HEK293 (cell line): ENCODE results near the gene ZNF24.

Experiments
- CTCF ChIA-PET: fragments of 350-600 bp; formaldehyde crosslinking; extraction: SDS; loops from one replicate; lab custom pipeline; 2021; ENCODE audit warnings: antibody characterized with exemption; lab: Yijun Ruan, JAX
- POLR2A ChIA-PET: fragments of 300-600 bp; formaldehyde crosslinking; extraction: SDS; loops from one replicate; lab custom pipeline; 2020; ENCODE audit warnings: antibody characterized with exemption, inconsistent platforms; lab: Yijun Ruan, JAX
- H3K27ac ChIP-seq: fragments of 200-500 bp; sonication (Bioruptor generic); 2 replicates; pipeline ENCODE4 v1.5.1; 2014; ENCODE audit warnings: low read depth, low read length, control low read depth, inconsistent platforms; ENCODE audit errors: extremely low read depth
- H3K36me3 ChIP-seq, 2 experiments: fragments of 200-500 bp in 1 of 2; sonication (Bioruptor generic) in 1 of 2; 1 replicate in 1 of 2; 2 replicates in 1 of 2; pipeline ENCODE4 v1.5.1; 2014 to 2017; ENCODE audit warnings: inconsistent platforms in 2 of 2, low read length in 2 of 2; ENCODE audit not compliant: control insufficient read depth in 2 of 2, insufficient read depth in 1 of 2
- H3K4me1 ChIP-seq: fragments of 200-500 bp; sonication (Bioruptor generic); 2 replicates; pipeline ENCODE4 v1.5.1; 2014; ENCODE audit warnings: mild to moderate bottlenecking, low read length, inconsistent platforms; ENCODE audit not compliant: control insufficient read depth, insufficient read depth
- H3K4me3 ChIP-seq: 2 replicates; pipeline ENCODE4 v1.5.1; 2011; ENCODE audit warnings: low read depth, mild to moderate bottlenecking, control low read depth, low read length, moderate library complexity
- H3K9me3 ChIP-seq: fragments of 200-500 bp; sonication (Bioruptor generic); 2 replicates; pipeline ENCODE4 v1.5.1; 2014; ENCODE audit warnings: low read depth, low read length, inconsistent platforms; ENCODE audit not compliant: control insufficient read depth, insufficient read depth
- BCL11A ChIP-seq: fragments of 450-650 bp; formaldehyde crosslinking; IDR thresholded peaks from 2 replicates; pipeline ENCODE4 v1.5.1; 2016; ENCODE audit warnings: low read depth, missing biosample characterization, missing genetic modification characterization
- GLIS2 ChIP-seq: fragments of 450-650 bp; formaldehyde crosslinking; IDR thresholded peaks from 2 replicates; pipeline ENCODE4 v1.5.1; 2016; ENCODE audit warnings: missing biosample characterization, missing genetic modification characterization
- TCF7L2 ChIP-seq: IDR thresholded peaks from 2 replicates; pipeline ENCODE4 v1.6.1; 2011; ENCODE audit warnings: low read depth, mild to moderate bottlenecking, inconsistent platforms, low read length, moderate library complexity, borderline replicate concordance
- ZBTB7A ChIP-seq: fragments of 450-650 bp; formaldehyde crosslinking; IDR thresholded peaks from 2 replicates; pipeline ENCODE4 v1.5.1; 2016; ENCODE audit warnings: low read depth, missing biosample characterization, missing genetic modification characterization
- ZBTB8A ChIP-seq: fragments of 450-650 bp; formaldehyde crosslinking; IDR thresholded peaks from 2 replicates; pipeline ENCODE4 v1.5.1; 2016; ENCODE audit warnings: missing biosample characterization, missing genetic modification characterization
- ZFP41 ChIP-seq: fragments of 450-650 bp; formaldehyde crosslinking; IDR thresholded peaks from 2 replicates; pipeline ENCODE4 v1.5.1; 2016; ENCODE audit warnings: missing biosample characterization, missing genetic modification characterization, borderline replicate concordance
- ZNF114 ChIP-seq: fragments of 450-650 bp; formaldehyde crosslinking; IDR thresholded peaks from 2 replicates; pipeline ENCODE4 v1.5.0; 2017; ENCODE audit warnings: missing biosample characterization, missing genetic modification characterization
- ZNF133 ChIP-seq: fragments of 450-650 bp; formaldehyde crosslinking; IDR thresholded peaks from 2 replicates; pipeline ENCODE4 v1.5.1; 2016; ENCODE audit warnings: missing biosample characterization, missing genetic modification characterization
- ZNF16 ChIP-seq: fragments of 450-650 bp; formaldehyde crosslinking; IDR thresholded peaks from 2 replicates; pipeline ENCODE4 v1.5.1; 2016; ENCODE audit warnings: low read depth, missing biosample characterization, missing genetic modification characterization
- ZNF169 ChIP-seq: fragments of 450-650 bp; formaldehyde crosslinking; IDR thresholded peaks from 2 replicates; pipeline ENCODE4 v1.5.1; 2016; ENCODE audit warnings: missing biosample characterization, missing genetic modification characterization
- ZNF202 ChIP-seq: fragments of 450-650 bp; formaldehyde crosslinking; IDR thresholded peaks from 2 replicates; pipeline ENCODE4 v1.5.1; 2016; ENCODE audit warnings: missing biosample characterization, missing genetic modification characterization, borderline replicate concordance
- ZNF211 ChIP-seq: fragments of 450-650 bp; formaldehyde crosslinking; IDR thresholded peaks from 2 replicates; pipeline ENCODE4 v1.5.1; 2016; ENCODE audit warnings: low read depth, missing biosample characterization, missing genetic modification characterization
- ZNF324 ChIP-seq: fragments of 450-650 bp; formaldehyde crosslinking; IDR thresholded peaks from 2 replicates; pipeline ENCODE4 v1.5.1; 2016; ENCODE audit warnings: missing biosample characterization, missing genetic modification characterization
- ZNF350 ChIP-seq: fragments of 450-650 bp; formaldehyde crosslinking; IDR thresholded peaks from 2 replicates; pipeline ENCODE4 v1.5.0; 2017; ENCODE audit warnings: missing biosample characterization, mild to moderate bottlenecking, missing genetic modification characterization
- ZNF366 ChIP-seq: fragments of 450-650 bp; formaldehyde crosslinking; conservative IDR thresholded peaks from 2 replicates; pipeline ENCODE4 v1.5.1; 2016; ENCODE audit warnings: missing biosample characterization, missing genetic modification characterization
- ZNF416 ChIP-seq: fragments of 450-650 bp; formaldehyde crosslinking; IDR thresholded peaks from 2 replicates; pipeline ENCODE4 v1.5.1; 2016; ENCODE audit warnings: missing biosample characterization, missing genetic modification characterization
- ZNF501 ChIP-seq: fragments of 450-650 bp; formaldehyde crosslinking; IDR thresholded peaks from 2 replicates; pipeline ENCODE4 v1.5.1; 2016; ENCODE audit warnings: missing biosample characterization, missing genetic modification characterization
- ZNF521 ChIP-seq: fragments of 450-650 bp; formaldehyde crosslinking; IDR thresholded peaks from 2 replicates; pipeline ENCODE4 v1.5.1; 2017; ENCODE audit warnings: missing biosample characterization, mild to moderate bottlenecking, missing genetic modification characterization
- ZNF560 ChIP-seq: fragments of 450-650 bp; formaldehyde crosslinking; IDR thresholded peaks from 2 replicates; pipeline ENCODE4 v1.5.1; 2017; ENCODE audit warnings: missing biosample characterization, missing genetic modification characterization, borderline replicate concordance
- ZNF585B ChIP-seq: fragments of 450-650 bp; formaldehyde crosslinking; IDR thresholded peaks from 2 replicates; pipeline ENCODE4 v1.5.1; 2016; ENCODE audit warnings: missing biosample characterization, missing genetic modification characterization
- ZNF629 ChIP-seq: fragments of 450-650 bp; formaldehyde crosslinking; IDR thresholded peaks from 2 replicates; pipeline ENCODE4 v1.5.1; 2017; ENCODE audit warnings: missing biosample characterization, missing genetic modification characterization
- ZNF776 ChIP-seq: fragments of 450-650 bp; formaldehyde crosslinking; IDR thresholded peaks from 2 replicates; pipeline ENCODE4 v1.5.0; 2017; ENCODE audit warnings: missing biosample characterization, missing genetic modification characterization, borderline replicate concordance
- ZNF843 ChIP-seq: fragments of 450-650 bp; formaldehyde crosslinking; IDR thresholded peaks from 2 replicates; pipeline ENCODE4 v1.5.1; 2016; ENCODE audit warnings: missing biosample characterization, missing genetic modification characterization
- ZSCAN23 ChIP-seq: fragments of 450-650 bp; formaldehyde crosslinking; IDR thresholded peaks from 2 replicates; pipeline ENCODE4 v1.5.1; 2016; ENCODE audit warnings: missing biosample characterization, missing genetic modification characterization
- ZSCAN30 ChIP-seq: fragments of 450-650 bp; IDR thresholded peaks from 2 replicates; pipeline ENCODE4 v1.5.1; 2018; ENCODE audit warnings: missing biosample characterization, mild to moderate bottlenecking, missing genetic modification characterization, moderate library complexity
- TF ChIP-seq, protein P1 (sequence below): fragments of 450-650 bp; formaldehyde crosslinking; IDR thresholded peaks from 2 replicates; pipeline ENCODE4 v1.5.1; 2016; ENCODE audit warnings: missing biosample characterization, missing genetic modification characterization
- TF ChIP-seq, protein P2 (sequence below): fragments of 450-650 bp; formaldehyde crosslinking; IDR thresholded peaks from 2 replicates; pipeline ENCODE4 v1.5.1; 2016; ENCODE audit warnings: missing biosample characterization, missing genetic modification characterization
- TF ChIP-seq, protein P3 (sequence below): fragments of 450-650 bp; formaldehyde crosslinking; conservative IDR thresholded peaks from 2 replicates; pipeline ENCODE4 v1.5.1; 2016; ENCODE audit warnings: low read depth, missing biosample characterization, missing genetic modification characterization

ZNF24 gene

DNA sequence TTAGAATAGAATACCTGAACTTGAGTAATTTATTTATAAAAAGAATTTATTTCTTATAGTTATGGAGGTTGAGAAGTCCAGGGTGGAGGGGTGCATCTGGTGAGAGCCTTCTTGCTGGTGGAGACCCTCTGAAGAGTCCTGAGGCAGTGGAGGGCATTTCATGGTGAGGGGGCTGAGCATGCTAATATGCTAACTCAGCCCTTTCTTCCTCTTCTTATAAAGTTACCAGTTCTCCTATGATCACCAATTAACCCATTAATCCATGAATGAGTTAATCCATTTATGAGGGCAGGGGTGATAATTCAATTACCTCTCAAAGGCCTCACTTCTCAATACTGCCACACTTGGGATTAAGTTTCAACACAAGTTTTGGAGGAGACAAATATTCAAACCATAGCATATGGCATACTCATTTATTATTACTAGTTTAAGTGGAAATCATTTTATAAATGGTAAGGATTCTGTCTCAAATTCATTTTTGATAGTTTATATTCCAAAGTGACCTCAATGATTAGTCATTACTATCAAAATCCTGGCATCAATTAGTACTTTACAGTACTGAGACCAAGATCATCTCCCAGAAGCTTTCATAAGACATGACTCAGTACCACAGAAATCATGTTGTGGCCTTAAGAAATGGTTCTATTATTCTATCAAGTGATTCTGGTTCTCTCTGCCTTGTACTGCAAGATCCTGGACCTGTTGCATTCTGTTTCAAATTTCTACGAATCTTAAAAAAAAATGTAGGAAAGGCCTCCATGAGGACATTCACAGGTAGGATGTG lies 27.4 kb upstream of the ZNF24 start:
- Histone ChIP-seq H3K4me3 (no peak overlapping the region), H3K27ac (no peak overlapping the region), H3K36me3 (peaks cover 0 to 7% of the 10 kb centered on the region in 2 experiments; a peak in 1 of 3 replicates), H3K9me3 (no peaks in the 10 kb centered on the region), H3K4me1 (no peaks in the 10 kb centered on the region)
- no peak for TF ChIP-seq ZSCAN23 (tag by site-specific recombination)
- TF ChIP-seq, protein P1, sequence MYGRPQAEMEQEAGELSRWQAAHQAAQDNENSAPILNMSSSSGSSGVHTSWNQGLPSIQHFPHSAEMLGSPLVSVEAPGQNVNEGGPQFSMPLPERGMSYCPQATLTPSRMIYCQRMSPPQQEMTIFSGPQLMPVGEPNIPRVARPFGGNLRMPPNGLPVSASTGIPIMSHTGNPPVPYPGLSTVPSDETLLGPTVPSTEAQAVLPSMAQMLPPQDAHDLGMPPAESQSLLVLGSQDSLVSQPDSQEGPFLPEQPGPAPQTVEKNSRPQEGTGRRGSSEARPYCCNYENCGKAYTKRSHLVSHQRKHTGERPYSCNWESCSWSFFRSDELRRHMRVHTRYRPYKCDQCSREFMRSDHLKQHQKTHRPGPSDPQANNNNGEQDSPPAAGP (tag by site-specific recombination): no peak
- TF ChIP-seq ZNF776 (tag by site-specific recombination): no peak
- TF ChIP-seq BCL11A (tag by site-specific recombination): no peak
- TF ChIP-seq, protein P2, sequence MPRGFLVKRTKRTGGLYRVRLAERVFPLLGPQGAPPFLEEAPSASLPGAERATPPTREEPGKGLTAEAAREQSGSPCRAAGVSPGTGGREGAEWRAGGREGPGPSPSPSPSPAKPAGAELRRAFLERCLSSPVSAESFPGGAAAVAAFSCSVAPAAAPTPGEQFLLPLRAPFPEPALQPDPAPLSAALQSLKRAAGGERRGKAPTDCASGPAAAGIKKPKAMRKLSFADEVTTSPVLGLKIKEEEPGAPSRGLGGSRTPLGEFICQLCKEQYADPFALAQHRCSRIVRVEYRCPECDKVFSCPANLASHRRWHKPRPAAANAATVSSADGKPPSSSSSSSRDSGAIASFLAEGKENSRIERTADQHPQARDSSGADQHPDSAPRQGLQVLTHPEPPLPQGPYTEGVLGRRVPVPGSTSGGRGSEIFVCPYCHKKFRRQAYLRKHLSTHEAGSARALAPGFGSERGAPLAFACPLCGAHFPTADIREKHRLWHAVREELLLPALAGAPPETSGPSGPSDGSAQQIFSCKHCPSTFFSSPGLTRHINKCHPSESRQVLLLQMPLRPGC: no peak
- TF ChIP-seq ZNF133 (tag by site-specific recombination): no peak
- no peak for TF ChIP-seq ZNF324
- TF ChIP-seq ZNF416 (tag by site-specific recombination): no peak
- no peak for TF ChIP-seq ZNF521
- TF ChIP-seq ZNF629 (tag by site-specific recombination): no peak
- no peak for TF ChIP-seq ZBTB8A (tag by site-specific recombination)
- no peak for TF ChIP-seq ZFP41 (tag by site-specific recombination)
- no peak for TF ChIP-seq ZNF202 (tag by site-specific recombination)
- TF ChIP-seq ZNF350 (tag by site-specific recombination): no peak
- TF ChIP-seq ZNF169: no peak
- CTCF ChIA-PET: no interaction called here
- POLR2A ChIA-PET: no interaction called here

DNA sequence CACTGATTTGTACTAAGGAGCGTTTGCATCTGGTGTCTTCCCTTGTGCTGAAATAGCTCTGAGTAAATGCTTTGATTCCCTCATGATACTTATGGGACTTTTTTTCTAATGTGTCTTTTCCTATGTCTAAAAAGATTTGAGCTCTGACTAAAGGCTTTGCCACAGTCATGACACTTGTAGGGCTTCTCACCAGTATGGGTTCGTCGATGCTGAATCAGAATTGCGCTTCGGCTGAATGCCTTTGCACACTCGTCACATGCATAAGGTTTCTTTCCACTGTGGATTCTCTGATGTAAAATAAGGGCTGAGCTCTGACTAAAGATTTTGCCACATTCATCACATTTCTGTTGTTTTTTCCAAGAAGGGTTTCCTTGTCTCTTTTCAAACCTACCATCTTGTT lies 24.9 kb upstream of the ZNF24 start:
- ChIA-PET CTCF (no interaction called here), POLR2A (no interaction called here)
- H3K27ac ChIP-seq: no peak overlapping the region
- no peak for TF ChIP-seq ZBTB7A (tag by site-specific recombination)
- no peak for TF ChIP-seq ZNF114 (tag by site-specific recombination)
- TF ChIP-seq ZNF211 (tag by site-specific recombination): no peak
- no peak for TF ChIP-seq ZSCAN30 (tag by site-specific recombination)
- no peak for TF ChIP-seq ZNF16 (tag by site-specific recombination)
- TF ChIP-seq, protein P3, sequence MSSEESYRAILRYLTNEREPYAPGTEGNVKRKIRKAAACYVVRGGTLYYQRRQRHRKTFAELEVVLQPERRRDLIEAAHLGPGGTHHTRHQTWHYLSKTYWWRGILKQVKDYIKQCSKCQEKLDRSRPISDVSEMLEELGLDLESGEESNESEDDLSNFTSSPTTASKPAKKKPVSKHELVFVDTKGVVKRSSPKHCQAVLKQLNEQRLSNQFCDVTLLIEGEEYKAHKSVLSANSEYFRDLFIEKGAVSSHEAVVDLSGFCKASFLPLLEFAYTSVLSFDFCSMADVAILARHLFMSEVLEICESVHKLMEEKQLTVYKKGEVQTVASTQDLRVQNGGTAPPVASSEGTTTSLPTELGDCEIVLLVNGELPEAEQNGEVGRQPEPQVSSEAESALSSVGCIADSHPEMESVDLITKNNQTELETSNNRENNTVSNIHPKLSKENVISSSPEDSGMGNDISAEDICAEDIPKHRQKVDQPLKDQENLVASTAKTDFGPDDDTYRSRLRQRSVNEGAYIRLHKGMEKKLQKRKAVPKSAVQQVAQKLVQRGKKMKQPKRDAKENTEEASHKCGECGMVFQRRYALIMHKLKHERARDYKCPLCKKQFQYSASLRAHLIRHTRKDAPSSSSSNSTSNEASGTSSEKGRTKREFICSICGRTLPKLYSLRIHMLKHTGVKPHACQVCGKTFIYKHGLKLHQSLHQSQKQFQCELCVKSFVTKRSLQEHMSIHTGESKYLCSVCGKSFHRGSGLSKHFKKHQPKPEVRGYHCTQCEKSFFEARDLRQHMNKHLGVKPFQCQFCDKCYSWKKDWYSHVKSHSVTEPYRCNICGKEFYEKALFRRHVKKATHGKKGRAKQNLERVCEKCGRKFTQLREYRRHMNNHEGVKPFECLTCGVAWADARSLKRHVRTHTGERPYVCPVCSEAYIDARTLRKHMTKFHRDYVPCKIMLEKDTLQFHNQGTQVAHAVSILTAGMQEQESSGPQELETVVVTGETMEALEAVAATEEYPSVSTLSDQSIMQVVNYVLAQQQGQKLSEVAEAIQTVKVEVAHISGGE (tag by site-specific recombination): no peak
- no peak for TF ChIP-seq ZNF560 (tag by site-specific recombination)
- no peak for TF ChIP-seq ZNF501 (tag by site-specific recombination)
- no peak for TF ChIP-seq ZNF843 (tag by site-specific recombination)
- TF ChIP-seq ZNF585B (tag by site-specific recombination): no peak
- TF ChIP-seq ZSCAN23 (tag by site-specific recombination): no peak
- no peak for TF ChIP-seq ZNF521
- TF ChIP-seq ZNF366: no peak
- no peak for TF ChIP-seq GLIS2 (tag by site-specific recombination)
- no peak for TF ChIP-seq TCF7L2
- no peaks in the 10 kb centered on the region for H3K4me1 ChIP-seq
- no peak overlapping the region for H3K4me3 ChIP-seq
- peaks cover 0 to 7% of the 10 kb centered on the region in 2 experiments; a peak in 1 of 3 replicates for H3K36me3 ChIP-seq
- H3K9me3 ChIP-seq: no peaks in the 10 kb centered on the region
